Embryonic facial prominence (tissue), 1 donor: Measurements from ENCODE around the gene ERBB2.

ENCODE experiments used
- DNase-seq: peaks from one replicate; pipeline ENCODE4 v3.0.0-alpha.2; 2016; ENCODE audit errors: extremely low spot score

Gene ERBB2

GRCh38 chr17:39699818-39700147 lies at the start of gene ERBB2:
Gene ERBB2 (plus strand): TSS chr17:39700064. CDS start chr17:39700239, 175 bp downstream.
- DNase-seq = peak; percentile 78

- DNase-seq = no peak
These were observed 49.7 kb upstream of the ERBB2 start for GRCh38 chr17:39650121-39650579.

- DNase-seq = no peak
These were observed 47.8 kb upstream of the ERBB2 start for GRCh38 chr17:39651923-39652586.

GRCh38 chr17:39652587-39653315 lies 47.1 kb upstream of the ERBB2 start:
- DNase-seq = no peak

GRCh38 chr17:39653316-39653661 lies 46.6 kb upstream of the ERBB2 start:
- no peak for DNase-seq

GRCh38 chr17:39653662-39654331 lies 46.1 kb upstream of the ERBB2 start:
- DNase-seq = no peak

- DNase-seq = no peak
These were observed 44.8 kb upstream of the ERBB2 start for GRCh38 chr17:39655105-39655504.

GRCh38 chr17:39658346-39658745 lies 41.5 kb upstream of the ERBB2 start:
- no peak for DNase-seq

- DNase-seq = no peak
These were observed 41.1 kb upstream of the ERBB2 start for GRCh38 chr17:39658760-39659159.

GRCh38 chr17:39659279-39660010 lies 40.4 kb upstream of the ERBB2 start:
- no peak for DNase-seq

GRCh38 chr17:39660011-39660360 lies 39.9 kb upstream of the ERBB2 start:
- DNase-seq = no peak

- DNase-seq = no peak
These were observed 39.2 kb upstream of the ERBB2 start for GRCh38 chr17:39660397-39661385.

- no peak for DNase-seq
These were observed 37.9 kb upstream of the ERBB2 start for GRCh38 chr17:39661744-39662541.

GRCh38 chr17:39662551-39663339 lies 37.1 kb upstream of the ERBB2 start:
- DNase-seq = no peak

- no peak for DNase-seq
These were observed 36.5 kb upstream of the ERBB2 start for GRCh38 chr17:39663340-39663687.

- DNase-seq = no peak
These were observed 35.9 kb upstream of the ERBB2 start for GRCh38 chr17:39663688-39664580.

- no peak for DNase-seq
These were observed 35.0 kb upstream of the ERBB2 start, which contains the start of gene TCAP for GRCh38 chr17:39664581-39665561. Gene TCAP (plus strand): TSS chr17:39665349. CDS start chr17:39665360, 11 bp downstream.
